HuH-7.5 (cell line): ENCODE measurements around the gene SEC23IP.
"Not testable (repeated sequence)": the region's sequence is repeated elsewhere in the genome, so short reads cannot be mapped to it uniquely, and the experiment has no call there.

Experiments
- DNase-seq: peaks from one replicate; pipeline ENCODE4 v3.0.0; 2011; ENCODE audit warnings: low spot score

Gene SEC23IP

GRCh38 chr10:119892188-119893065 is at the start of gene SEC23IP:
SEC23IP (plus strand) TSS chr10:119892730; CDS start chr10:119892783, 53 bp downstream.
- DNase-seq, result peak; percentile 73

GRCh38 chr10:119845656-119846055 is 46.9 kb upstream of the SEC23IP start:
- no peak for DNase-seq

GRCh38 chr10:119849031-119849789 is 43.3 kb upstream of the SEC23IP start:
- no peak for DNase-seq

GRCh38 chr10:119849944-119850343 is 42.6 kb upstream of the SEC23IP start:
- DNase-seq, result no peak

- no peak for DNase-seq
Observed at GRCh38 chr10:119852277-119852676, 40.3 kb upstream of the SEC23IP start.

- DNase-seq, result no peak
Observed at GRCh38 chr10:119852822-119853221, 39.7 kb upstream of the SEC23IP start.

- DNase-seq, result no peak
Observed at GRCh38 chr10:119853574-119853973, 39.0 kb upstream of the SEC23IP start.

- DNase-seq, result no peak
Observed at GRCh38 chr10:119858063-119858462, 34.5 kb upstream of the SEC23IP start.

- DNase-seq, result no peak
Observed at GRCh38 chr10:119859420-119860258, 32.9 kb upstream of the SEC23IP start.

- no peak for DNase-seq
Observed at GRCh38 chr10:119860866-119861607, 31.5 kb upstream of the SEC23IP start.

- DNase-seq, result no peak
Observed at GRCh38 chr10:119862524-119862923, 30.0 kb upstream of the SEC23IP start.

- no peak for DNase-seq
Observed at GRCh38 chr10:119863951-119864565, 28.5 kb upstream of the SEC23IP start.

- DNase-seq, result no peak
Observed at GRCh38 chr10:119865699-119866240, 26.8 kb upstream of the SEC23IP start.

- no peak for DNase-seq
Observed at GRCh38 chr10:119867317-119867716, 25.2 kb upstream of the SEC23IP start.

- not testable (repeated sequence) for DNase-seq
Observed at GRCh38 chr10:119869398-119869797, 23.1 kb upstream of the SEC23IP start.

GRCh38 chr10:119871881-119872609 is 20.5 kb upstream of the SEC23IP start:
- peak; percentile 24 for DNase-seq

- no peak for DNase-seq
Observed at GRCh38 chr10:119872610-119872859, 20.0 kb upstream of the SEC23IP start, which contains the start of gene MCMBP. MCMBP (minus strand) TSS chr10:119872843; CDS start chr10:119872584, 259 bp downstream.

GRCh38 chr10:119872860-119873681 is 19.5 kb upstream of the SEC23IP start:
- DNase-seq, result peak; percentile 50

GRCh38 chr10:119878524-119878923 is 14.0 kb upstream of the SEC23IP start:
- DNase-seq, result no peak
